Keratinocyte (primary cell): ENCODE results near the gene PICALM. TPM values are rescaled to one million over a fixed set of nuclear protein-coding genes. Genes with fewer than 3 reads are reported as not detected.

Experiments used
- DNase-seq: peaks from one replicate; pipeline ENCODE4 v3.0.0-alpha.2; 2011; ENCODE audit warnings: low read depth, missing footprints, low spot score
- FAIRE-seq: peaks from 2 replicates; lab custom pipeline; 2011; peaks lifted over from hg19 to GRCh38; lab: Jason Lieb, UNC
- H2AFZ ChIP-seq: 2 replicates; pipeline ENCODE4 v1.6.0; 2012; ENCODE audit warnings: low read length, control low read depth, inconsistent platforms; ENCODE audit not compliant: control insufficient read depth
- H3K27ac ChIP-seq: 2 replicates; pipeline ENCODE4 v1.5.1; 2011; ENCODE audit warnings: low read length; ENCODE audit not compliant: control insufficient read depth, insufficient read depth
- H3K27me3 ChIP-seq: 3 replicates; pipeline ENCODE4 v1.6.0; 2011; ENCODE audit warnings: low read length; ENCODE audit not compliant: control insufficient read depth, insufficient read depth; ENCODE audit errors: extremely low read depth
- H3K36me3 ChIP-seq, 2 experiments: 2 replicates in 1 of 2; 3 replicates in 1 of 2; pipeline ENCODE4 v1.5.1; 2011; ENCODE audit warnings: low read length in 2 of 2, mild to moderate bottlenecking in 1 of 2; ENCODE audit not compliant: control insufficient read depth in 2 of 2, insufficient read depth in 2 of 2; ENCODE audit errors: extremely low read depth in 1 of 2
- H3K4me1 ChIP-seq: 3 replicates; pipeline ENCODE4 v1.5.1; 2011; ENCODE audit warnings: low read length; ENCODE audit not compliant: control insufficient read depth, insufficient read depth; ENCODE audit errors: extremely low read depth
- H3K4me2 ChIP-seq: 3 replicates; pipeline ENCODE4 v1.6.0; 2011; ENCODE audit warnings: low read depth, low read length; ENCODE audit not compliant: control insufficient read depth, insufficient read depth; ENCODE audit errors: extremely low read depth
- H3K4me3 ChIP-seq, 3 experiments: fragments of 200-600 bp in 1 of 3; sonication (generic) in 1 of 3; 2 replicates in 2 of 3; 3 replicates in 1 of 3; pipeline ENCODE4 v1.5.1; 2011 to 2016; ENCODE audit warnings: low read length in 3 of 3, mild to moderate bottlenecking in 3 of 3, control low read depth in 2 of 3, inconsistent platforms in 1 of 3, low read depth in 1 of 3, mixed read lengths in 1 of 3, mixed run types in 1 of 3, moderate library complexity in 1 of 3; ENCODE audit not compliant: control insufficient read depth in 2 of 3, insufficient read depth in 2 of 3; ENCODE audit errors: extremely low read depth in 1 of 3
- H3K79me2 ChIP-seq: 2 replicates; pipeline ENCODE4 v1.6.0; 2012; ENCODE audit warnings: low read length; ENCODE audit not compliant: control insufficient read depth, insufficient read depth
- H3K9ac ChIP-seq: 3 replicates; pipeline ENCODE4 v1.6.0; 2011; ENCODE audit warnings: low read length; ENCODE audit not compliant: control insufficient read depth, insufficient read depth; ENCODE audit errors: extremely low read depth
- H3K9me1 ChIP-seq: 3 replicates; pipeline ENCODE4 v1.6.0; 2011; ENCODE audit warnings: low read length; ENCODE audit not compliant: control insufficient read depth, insufficient read depth; ENCODE audit errors: extremely low read depth
- H3K9me3 ChIP-seq: 2 replicates; pipeline ENCODE4 v1.5.1; 2012; ENCODE audit warnings: low read depth, low read length; ENCODE audit not compliant: control insufficient read depth
- H4K20me1 ChIP-seq: 3 replicates; pipeline ENCODE4 v1.6.0; 2011; ENCODE audit warnings: low read length; ENCODE audit not compliant: control insufficient read depth, insufficient read depth; ENCODE audit errors: extremely low read depth
- CTCF ChIP-seq, 3 experiments: IDR thresholded peaks in 1 of 3; conservative IDR thresholded peaks in 1 of 3; optimal IDR thresholded peaks in 1 of 3; 2 replicates in 2 of 3; 3 replicates in 1 of 3; pipeline versions ENCODE3 to v1.5.1; 2011; ENCODE audit warnings: low read length in 3 of 3, mild to moderate bottlenecking in 3 of 3, moderate library complexity in 2 of 3, control low read depth in 1 of 3, inconsistent platforms in 1 of 3; ENCODE audit not compliant: insufficient read depth in 2 of 3; ENCODE audit errors: extremely low read depth in 1 of 3
- EZH2 ChIP-seq: IDR thresholded peaks from one replicate; pipeline ENCODE4 v1.6.1; 2012; ENCODE audit warnings: inconsistent platforms, mild to moderate bottlenecking, low read length, moderate library complexity
- dilution Hi-C: fragments of 300-500 bp; cut with MboI; formaldehyde crosslinking; loops from one replicate; pipeline ENCODE4 v1.7.0; 2020; ENCODE audit warnings: low sequenced_read_pairs; ENCODE audit not compliant: extremely low pct_ligation_motif_present
- polyA plus RNA-seq, 5 experiments: library from polyadenylated mRNA; depleted of rRNA in 3 of 5; stranded (reverse) in 3 of 5; stranded (forward) in 1 of 5; unstranded in 1 of 5; fragments of >200 nt; gene quantifications; 1 replicate in 1 of 5; 2 replicates in 3 of 5; 3 replicates in 1 of 5; pipeline versions ENCODE4 v1.2.1 to v1.2.3, GENCODE V29; 2011 to 2012; ENCODE audit warnings: missing spikeins in 2 of 5, low read depth in 1 of 5, low replicate concordance in 1 of 5

The PICALM gene
- polyA plus RNA-seq, 1 donor (not counting 4 experiments of a cell fraction or from before 2014, with no cell fraction given) = 293 TPM

DNA sequence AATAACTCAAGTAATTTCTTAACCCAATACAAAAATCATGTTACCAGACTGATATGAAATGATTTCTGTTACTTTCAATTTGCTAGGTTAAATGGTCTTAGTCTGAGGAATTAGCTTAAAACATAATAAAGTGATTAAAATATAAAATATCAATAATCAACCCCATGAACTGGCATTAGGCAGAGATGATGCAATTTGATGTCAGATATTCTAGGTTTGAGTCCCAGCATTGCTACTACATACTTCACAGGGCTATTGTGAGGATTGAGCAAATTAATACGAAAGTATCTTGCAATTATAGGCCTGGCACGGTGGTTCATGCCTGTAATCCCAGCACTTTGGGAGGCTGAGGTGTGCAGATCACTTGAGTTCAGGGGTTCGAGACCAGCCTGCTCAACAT lies 66.5 kb downstream of the PICALM start:
- TF ChIP-seq EZH2 = no peak
- no peak for TF ChIP-seq CTCF (optimal IDR thresholded peaks at IDR 0.05 in 1 of 3, IDR thresholded peaks at IDR 0.05 in 1 of 3, conservative IDR thresholded peaks at IDR 0.05 in 1 of 3; ENCODE audit: extremely low read depth in 1 of 3, insufficient read depth in 2 of 3, low read length in 3 of 3)
- H3K4me3 ChIP-seq = no peak overlapping the region
- H3K27me3 ChIP-seq = no peaks in the 10 kb centered on the region
- no peak overlapping the region for H3K27ac ChIP-seq
- dilution Hi-C loops = no loop called here
- H3K36me3 ChIP-seq = peaks cover 26 to 45% of the 10 kb centered on the region in 2 experiments
- H3K9me1 ChIP-seq = no peaks in the 10 kb centered on the region
- H3K4me1 ChIP-seq = peaks cover 7% of the 10 kb centered on the region
- no peak for DNase-seq
- H4K20me1 ChIP-seq = no peaks in the 10 kb centered on the region
- H3K9me3 ChIP-seq = no peaks in the 10 kb centered on the region
- no peak for FAIRE-seq
- no peak overlapping the region for H2AFZ ChIP-seq
- H3K4me2 ChIP-seq = no peak overlapping the region
- H3K79me2 ChIP-seq = peaks cover 10% of the 10 kb centered on the region
- no peak overlapping the region for H3K9ac ChIP-seq

GRCh38 chr11:85991508-85991907 lies 77.4 kb downstream of the PICALM start:
- Histone ChIP-seq H3K27ac (no peak overlapping the region), H4K20me1 (no peaks in the 10 kb centered on the region), H3K4me3 (no peak overlapping the region), H3K27me3 (no peaks in the 10 kb centered on the region), H2AFZ (no peak overlapping the region), H3K9me1 (no peaks in the 10 kb centered on the region), H3K79me2 (peaks cover 6% of the 10 kb centered on the region), H3K36me3 (peaks cover 4 to 8% of the 10 kb centered on the region in 2 experiments), H3K4me1 (no peaks in the 10 kb centered on the region), H3K4me2 (no peak overlapping the region), H3K9me3 (no peaks in the 10 kb centered on the region), H3K9ac (no peak overlapping the region)
- FAIRE-seq (no peak), DNase-seq (no peak)
- dilution Hi-C loops = no loop called here
- TF ChIP-seq EZH2 (no peak), CTCF (optimal IDR thresholded peaks at IDR 0.05 in 1 of 3, IDR thresholded peaks at IDR 0.05 in 1 of 3, conservative IDR thresholded peaks at IDR 0.05 in 1 of 3; ENCODE audit: extremely low read depth in 1 of 3, insufficient read depth in 2 of 3, low read length in 3 of 3) (no peak)
